ENCODE results near the gene ASCL2. TPM values are rescaled to one million over a fixed set of nuclear protein-coding genes. Genes with fewer than 3 reads are reported as not detected.

The ASCL2 gene
- total and polyA plus RNA-seq, 12 donors = 0.15 to 2.7 (median 0.25) TPM; not detected in 4

- Histone ChIP-seq H3K36me3 (no peaks in the 10 kb centered on the region), H3K9me3 (peaks cover 0 to 12% (median 4%) of the 10 kb centered on the region in 11 donors), H3K4me3 (peak overlapping the region in 6 of 10 donors; percentile 4 to 33 (median 22)), H3K4me1 (peaks cover 13 to 47% (median 31%) of the 10 kb centered on the region in 9 donors), H3K27me3 (no peaks in the 10 kb centered on the region), H3K27ac (peak overlapping the region; percentile 68 to 92 (median 86))
- peak; percentile 78 to 91 (median 88) for ATAC-seq
- no peak for TF ChIP-seq CTCF (IDR thresholded peaks at IDR 0.05)
- 30 to 37% methylated on average over 13 to 16 of the region's 16 CpGs for WGBS, 2 donors
- intact Hi-C loops (cut with DNase I) = loop anchor here in 5 of 10 donors (2.0 to 5.0 kb wide), 5 partner anchors 58 to 88 kb away; partner anchors contain the start of genes CD81 (in 3 of the 5) and TSSC4 (in 1 of the 5)
- DNase-seq = peak; percentile 91 to 95
These were observed 44.4 kb upstream of the ASCL2 start for GRCh38 chr11:2314525-2315394.

- ATAC-seq = no peak
- intact Hi-C loops (cut with DNase I) = loop anchor here in 4 of 10 donors (2.0 to 5.0 kb wide), 4 partner anchors 63 to 88 kb away; partner anchors contain the start of genes CD81 (in 2 of the 4) and TSSC4 (in 1 of the 4)
- WGBS, 2 donors = 85 to 90% methylated on average over 7 of the region's 7 CpGs
- no peak for DNase-seq
- Histone ChIP-seq H3K27me3 (no peaks in the 10 kb centered on the region), H3K4me3 (no peak overlapping the region), H3K27ac (peak overlapping the region; percentile 68 to 92 (median 86)), H3K4me1 (peaks cover 13 to 47% (median 31%) of the 10 kb centered on the region in 9 donors), H3K36me3 (no peaks in the 10 kb centered on the region), H3K9me3 (peaks cover 0 to 12% (median 4%) of the 10 kb centered on the region in 11 donors)
- no peak for TF ChIP-seq CTCF (IDR thresholded peaks at IDR 0.05)
These were observed 43.7 kb upstream of the ASCL2 start for GRCh38 chr11:2314136-2314524.

- peaks cover 13 to 47% (median 31%) of the 10 kb centered on the region in 9 donors for H3K4me1 ChIP-seq
- ATAC-seq = peak in 5 of 8 donors; percentile 5 to 29 (median 21)
- 73 to 78% methylated on average over 34 of the region's 34 CpGs for WGBS, 2 donors
- peak; percentile 35 to 65 for DNase-seq
- no peaks in the 10 kb centered on the region for H3K27me3 ChIP-seq
- peak; percentile 11 to 47 (median 19) for TF ChIP-seq CTCF (IDR thresholded peaks at IDR 0.05)
- peak overlapping the region in 8 of 10 donors; percentile 21 to 92 (median 86) for H3K27ac ChIP-seq
- H3K9me3 ChIP-seq = peaks cover 0 to 12% (median 4%) of the 10 kb centered on the region in 11 donors
- intact Hi-C loops (cut with DNase I) = loop anchor here in 3 of 10 donors (5.0 kb wide), 3 partner anchors 64 to 89 kb away; partner anchors contain the start of genes CD81 (in 1 of the 3) and TSSC4 (in 1 of the 3)
- H3K36me3 ChIP-seq = no peaks in the 10 kb centered on the region
- H3K4me3 ChIP-seq = no peak overlapping the region
These were observed 42.9 kb upstream of the ASCL2 start for GRCh38 chr11:2313051-2313951.
